HG03521 (cell line): ENCODE results near the gene CAMSAP1.

Experiments
- ATAC-seq: cut with Tn5 transposase; IDR thresholded peaks from one replicate; pipeline ENCODE4 v1.9.1; 2021; ENCODE audit warnings: mild to moderate bottlenecking, moderate library complexity; ENCODE audit not compliant: unreplicated experiment

Gene CAMSAP1

GRCh38 chr9:135941288-135941995, 34.1 kb upstream of the CAMSAP1 start:
- ATAC-seq = no peak

- ATAC-seq = no peak
Measured at GRCh38 chr9:135939351-135940265, 32.3 kb upstream of the CAMSAP1 start.

GRCh38 chr9:135937521-135938489, 30.5 kb upstream of the CAMSAP1 start:
- ATAC-seq = no peak

GRCh38 chr9:135933114-135933513, 25.8 kb upstream of the CAMSAP1 start:
- ATAC-seq = no peak

- no peak for ATAC-seq
Measured at GRCh38 chr9:135932656-135933055, 25.3 kb upstream of the CAMSAP1 start.

- no peak for ATAC-seq
Measured at GRCh38 chr9:135931349-135931820, 24.0 kb upstream of the CAMSAP1 start.

- ATAC-seq = no peak
Measured at GRCh38 chr9:135930446-135931345, 23.4 kb upstream of the CAMSAP1 start.

GRCh38 chr9:135929656-135930445, 22.5 kb upstream of the CAMSAP1 start:
- ATAC-seq = no peak

- no peak for ATAC-seq
Measured at GRCh38 chr9:135928731-135929655, 21.6 kb upstream of the CAMSAP1 start.

- ATAC-seq = no peak
Measured at GRCh38 chr9:135928074-135928730, 20.9 kb upstream of the CAMSAP1 start.

- no peak for ATAC-seq
Measured at GRCh38 chr9:135927195-135928013, 20.1 kb upstream of the CAMSAP1 start.

- ATAC-seq = no peak
Measured at GRCh38 chr9:135926402-135927194, 19.3 kb upstream of the CAMSAP1 start.

- no peak for ATAC-seq
Measured at GRCh38 chr9:135925496-135926133, 18.3 kb upstream of the CAMSAP1 start.

- ATAC-seq = no peak
Measured at GRCh38 chr9:135924628-135925338, 17.4 kb upstream of the CAMSAP1 start.

- no peak for ATAC-seq
Measured at GRCh38 chr9:135923508-135923907, 16.2 kb upstream of the CAMSAP1 start.
